Measurements from ENCODE around the gene RNASE1.

The RNASE1 gene

DNA sequence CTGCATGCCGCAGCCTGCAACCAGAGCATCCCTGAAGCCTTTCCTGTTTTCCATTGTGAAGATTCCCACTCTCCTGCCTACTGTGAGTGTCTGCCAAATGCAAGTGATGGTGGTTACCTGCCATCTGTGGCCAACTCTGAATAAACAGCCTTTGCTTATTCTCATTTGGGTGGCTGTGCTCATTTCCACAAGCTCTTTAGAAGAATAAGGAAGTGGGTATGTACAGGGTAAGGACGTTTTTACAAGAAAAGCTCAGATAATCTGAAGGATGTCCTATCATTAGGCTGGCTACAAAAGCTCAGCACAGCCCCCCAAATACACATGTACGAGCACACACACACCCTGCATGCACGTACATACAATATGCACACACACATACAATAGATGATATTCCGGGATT lies 7.3 kb upstream of the RNASE1 start:
- DNase-seq (ENCODE audit: extremely low spot score), result no peak
- no peak for TF ChIP-seq ELF4 (IDR thresholded peaks at IDR 0.05)
- TF ChIP-seq CTBP1 (IDR thresholded peaks at IDR 0.05; ENCODE audit: borderline replicate concordance), result no peak
- no peak for TF ChIP-seq FOXK2 (IDR thresholded peaks at IDR 0.05)
- no peak for TF ChIP-seq L3MBTL2 (conservative IDR thresholded peaks at IDR 0.05)
- TF ChIP-seq NFRKB (IDR thresholded peaks at IDR 0.05), result no peak
- TF ChIP-seq FOXM1 (IDR thresholded peaks at IDR 0.05; ENCODE audit: borderline replicate concordance), result no peak
- TF ChIP-seq FOXA1 (IDR thresholded peaks at IDR 0.05), result no peak
- no peak for TF ChIP-seq LEF1 (IDR thresholded peaks at IDR 0.05; ENCODE audit: borderline replicate concordance)
- no peak for TF ChIP-seq HDGF (IDR thresholded peaks at IDR 0.05; ENCODE audit: borderline replicate concordance)
- TF ChIP-seq SP1 (IDR thresholded peaks at IDR 0.05), result no peak
- TF ChIP-seq TARDBP (IDR thresholded peaks at IDR 0.05), result no peak
- no peak for TF ChIP-seq SUZ12 (IDR thresholded peaks at IDR 0.05)
- TF ChIP-seq ZNF384 (IDR thresholded peaks at IDR 0.05), result no peak
- TF ChIP-seq, protein P1, sequence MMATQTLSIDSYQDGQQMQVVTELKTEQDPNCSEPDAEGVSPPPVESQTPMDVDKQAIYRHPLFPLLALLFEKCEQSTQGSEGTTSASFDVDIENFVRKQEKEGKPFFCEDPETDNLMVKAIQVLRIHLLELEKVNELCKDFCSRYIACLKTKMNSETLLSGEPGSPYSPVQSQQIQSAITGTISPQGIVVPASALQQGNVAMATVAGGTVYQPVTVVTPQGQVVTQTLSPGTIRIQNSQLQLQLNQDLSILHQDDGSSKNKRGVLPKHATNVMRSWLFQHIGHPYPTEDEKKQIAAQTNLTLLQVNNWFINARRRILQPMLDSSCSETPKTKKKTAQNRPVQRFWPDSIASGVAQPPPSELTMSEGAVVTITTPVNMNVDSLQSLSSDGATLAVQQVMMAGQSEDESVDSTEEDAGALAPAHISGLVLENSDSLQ (IDR thresholded peaks at IDR 0.05), result no peak
- TF ChIP-seq ARNT (IDR thresholded peaks at IDR 0.05), result no peak
- no peak for TF ChIP-seq BHLHE40 (IDR thresholded peaks at IDR 0.05; ENCODE audit: borderline replicate concordance)
- ChIA-PET POLR2A (no interaction called here), CTCF (no interaction called here)

GRCh38 chr14:20808162-20808483 lies 5.5 kb upstream of the RNASE1 start:
- DNase-seq (ENCODE audit: extremely low spot score), result no peak
- CTCF ChIA-PET, result interaction anchor here (0.8 kb wide), 1 partner anchor 163 kb away, joined by 3 read pairs; no protein-coding TSS in a partner anchor
- POLR2A ChIA-PET, result no interaction called here
- TF ChIP-seq SUZ12 (IDR thresholded peaks at IDR 0.05) (no peak), NFRKB (IDR thresholded peaks at IDR 0.05) (no peak), L3MBTL2 (conservative IDR thresholded peaks at IDR 0.05) (no peak), FOXM1 (IDR thresholded peaks at IDR 0.05; ENCODE audit: borderline replicate concordance) (no peak), FOXK2 (IDR thresholded peaks at IDR 0.05) (no peak), FOXA1 (IDR thresholded peaks at IDR 0.05) (no peak), TARDBP (IDR thresholded peaks at IDR 0.05) (no peak), ARNT (IDR thresholded peaks at IDR 0.05) (no peak), HDGF (IDR thresholded peaks at IDR 0.05; ENCODE audit: borderline replicate concordance) (no peak), ELF4 (IDR thresholded peaks at IDR 0.05) (no peak), ZNF384 (IDR thresholded peaks at IDR 0.05) (no peak), SP1 (IDR thresholded peaks at IDR 0.05) (no peak), CTBP1 (IDR thresholded peaks at IDR 0.05; ENCODE audit: borderline replicate concordance) (no peak), LEF1 (IDR thresholded peaks at IDR 0.05; ENCODE audit: borderline replicate concordance) (no peak), BHLHE40 (IDR thresholded peaks at IDR 0.05; ENCODE audit: borderline replicate concordance) (no peak)
- TF ChIP-seq, protein P1 (IDR thresholded peaks at IDR 0.05), result no peak

- TF ChIP-seq TARDBP (IDR thresholded peaks at IDR 0.05), result no peak
- no peak for TF ChIP-seq FOXM1 (IDR thresholded peaks at IDR 0.05; ENCODE audit: borderline replicate concordance)
- no peak for TF ChIP-seq ARNT (IDR thresholded peaks at IDR 0.05)
- TF ChIP-seq FOXA1 (IDR thresholded peaks at IDR 0.05), result no peak
- no peak for TF ChIP-seq SP1 (IDR thresholded peaks at IDR 0.05)
- TF ChIP-seq BHLHE40 (IDR thresholded peaks at IDR 0.05; ENCODE audit: borderline replicate concordance), result no peak
- TF ChIP-seq FOXK2 (IDR thresholded peaks at IDR 0.05), result no peak
- no peak for TF ChIP-seq NFRKB (IDR thresholded peaks at IDR 0.05)
- TF ChIP-seq ELF4 (IDR thresholded peaks at IDR 0.05), result no peak
- TF ChIP-seq, protein P1 (IDR thresholded peaks at IDR 0.05), result no peak
- TF ChIP-seq ZNF384 (IDR thresholded peaks at IDR 0.05), result no peak
- DNase-seq (ENCODE audit: extremely low spot score), result no peak
- POLR2A ChIA-PET, result no interaction called here
- CTCF ChIA-PET, result no interaction called here
These were observed 4.9 kb upstream of the RNASE1 start for GRCh38 chr14:20807304-20808161.

DNA sequence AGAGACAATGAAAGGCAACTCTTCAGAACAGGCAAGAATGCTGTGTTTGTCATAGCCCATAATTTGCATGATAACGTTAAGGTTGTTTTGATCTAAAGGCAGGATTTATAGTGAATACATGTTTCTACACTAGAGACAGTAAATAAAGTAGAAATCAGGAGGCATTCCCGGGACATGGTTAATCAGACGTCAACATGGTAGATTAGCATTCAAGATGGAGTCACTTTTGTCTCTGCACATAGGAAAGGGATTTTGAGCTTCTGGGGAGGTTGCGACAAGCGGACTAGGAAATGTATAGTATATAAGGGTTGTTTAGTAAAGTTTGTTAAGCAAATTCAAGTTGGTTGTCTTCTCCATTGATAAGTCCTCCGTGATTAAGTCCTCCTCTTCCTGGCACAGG lies 2.8 kb upstream of the RNASE1 start:
- ChIA-PET POLR2A (no interaction called here), CTCF (no interaction called here)
- no peak for DNase-seq (ENCODE audit: extremely low spot score)
- TF ChIP-seq ELF4 (IDR thresholded peaks at IDR 0.05) (no peak), TARDBP (IDR thresholded peaks at IDR 0.05) (no peak), NFRKB (IDR thresholded peaks at IDR 0.05) (no peak), SUZ12 (IDR thresholded peaks at IDR 0.05) (no peak), FOXA1 (IDR thresholded peaks at IDR 0.05) (no peak), HDGF (IDR thresholded peaks at IDR 0.05; ENCODE audit: borderline replicate concordance) (no peak), LEF1 (IDR thresholded peaks at IDR 0.05; ENCODE audit: borderline replicate concordance) (no peak), ZNF384 (IDR thresholded peaks at IDR 0.05) (no peak), FOXK2 (IDR thresholded peaks at IDR 0.05) (no peak), BHLHE40 (IDR thresholded peaks at IDR 0.05; ENCODE audit: borderline replicate concordance) (no peak), FOXM1 (IDR thresholded peaks at IDR 0.05; ENCODE audit: borderline replicate concordance) (no peak), ARNT (IDR thresholded peaks at IDR 0.05) (no peak), L3MBTL2 (conservative IDR thresholded peaks at IDR 0.05) (no peak)

- DNase-seq (ENCODE audit: extremely low spot score), result no peak
- CTCF ChIA-PET, result no interaction called here
- POLR2A ChIA-PET, result no interaction called here
- no peak for TF ChIP-seq L3MBTL2 (conservative IDR thresholded peaks at IDR 0.05)
- TF ChIP-seq FOXA1 (IDR thresholded peaks at IDR 0.05), result no peak
- TF ChIP-seq FOXM1 (IDR thresholded peaks at IDR 0.05; ENCODE audit: borderline replicate concordance), result no peak
- no peak for TF ChIP-seq SUZ12 (IDR thresholded peaks at IDR 0.05)
- no peak for TF ChIP-seq HDGF (IDR thresholded peaks at IDR 0.05; ENCODE audit: borderline replicate concordance)
- TF ChIP-seq ELF4 (IDR thresholded peaks at IDR 0.05), result no peak
- no peak for TF ChIP-seq TARDBP (IDR thresholded peaks at IDR 0.05)
- TF ChIP-seq, protein P1 (IDR thresholded peaks at IDR 0.05), result no peak
- TF ChIP-seq CTBP1 (IDR thresholded peaks at IDR 0.05; ENCODE audit: borderline replicate concordance), result no peak
- TF ChIP-seq ZNF384 (IDR thresholded peaks at IDR 0.05), result no peak
- no peak for TF ChIP-seq NFRKB (IDR thresholded peaks at IDR 0.05)
- no peak for TF ChIP-seq BHLHE40 (IDR thresholded peaks at IDR 0.05; ENCODE audit: borderline replicate concordance)
These were observed 579 bp upstream of the RNASE1 start for GRCh38 chr14:20803223-20803622.

Measured in HEK293T (cell line).